ENCODE data around the gene RAB3GAP1.

RAB3GAP1 gene

GRCh38 chr2:135168204-135168856, 116.2 kb downstream of the RAB3GAP1 start:
- DNase-seq, result no peak

DNA sequence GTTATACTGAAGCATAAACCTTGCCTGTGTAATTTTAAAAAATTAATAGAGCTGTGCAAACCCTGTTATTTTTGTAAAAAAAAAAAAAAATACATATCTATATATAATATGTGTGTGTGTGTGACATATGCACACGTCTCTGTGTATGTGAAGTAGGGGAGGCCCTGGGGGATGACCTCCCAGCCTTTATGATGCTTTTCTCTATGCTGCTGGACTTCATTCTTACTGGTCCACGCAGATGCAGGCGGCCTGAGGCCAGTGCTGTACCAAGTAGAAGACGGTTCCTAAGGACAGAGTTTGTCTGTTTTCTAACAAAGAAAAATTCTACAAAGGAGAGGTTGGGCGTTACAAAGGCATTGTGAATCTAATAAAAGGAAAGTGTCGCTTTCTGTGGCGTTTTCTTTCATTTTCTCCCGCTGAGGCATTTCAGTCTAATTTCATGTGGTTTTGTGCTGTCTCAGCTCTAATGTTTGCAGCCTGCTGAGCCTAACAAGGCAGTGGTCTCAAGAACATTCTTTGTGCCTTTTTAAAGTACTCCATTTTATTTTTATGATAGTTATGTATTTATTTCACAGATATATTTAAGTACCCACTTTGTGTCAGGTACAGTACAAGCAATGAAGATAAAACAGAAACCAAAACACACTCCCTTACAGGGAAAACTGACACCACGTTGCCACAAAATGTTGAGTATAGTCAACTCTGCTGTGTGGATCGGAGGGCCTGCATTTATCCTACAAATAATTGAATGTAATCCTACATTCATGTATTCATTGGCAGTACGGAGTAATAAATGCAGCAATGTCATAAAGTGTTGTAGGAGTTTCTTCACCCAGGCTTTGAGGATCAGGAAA, 118.0 kb downstream of the RAB3GAP1 start:
- no peak for DNase-seq

DNA sequence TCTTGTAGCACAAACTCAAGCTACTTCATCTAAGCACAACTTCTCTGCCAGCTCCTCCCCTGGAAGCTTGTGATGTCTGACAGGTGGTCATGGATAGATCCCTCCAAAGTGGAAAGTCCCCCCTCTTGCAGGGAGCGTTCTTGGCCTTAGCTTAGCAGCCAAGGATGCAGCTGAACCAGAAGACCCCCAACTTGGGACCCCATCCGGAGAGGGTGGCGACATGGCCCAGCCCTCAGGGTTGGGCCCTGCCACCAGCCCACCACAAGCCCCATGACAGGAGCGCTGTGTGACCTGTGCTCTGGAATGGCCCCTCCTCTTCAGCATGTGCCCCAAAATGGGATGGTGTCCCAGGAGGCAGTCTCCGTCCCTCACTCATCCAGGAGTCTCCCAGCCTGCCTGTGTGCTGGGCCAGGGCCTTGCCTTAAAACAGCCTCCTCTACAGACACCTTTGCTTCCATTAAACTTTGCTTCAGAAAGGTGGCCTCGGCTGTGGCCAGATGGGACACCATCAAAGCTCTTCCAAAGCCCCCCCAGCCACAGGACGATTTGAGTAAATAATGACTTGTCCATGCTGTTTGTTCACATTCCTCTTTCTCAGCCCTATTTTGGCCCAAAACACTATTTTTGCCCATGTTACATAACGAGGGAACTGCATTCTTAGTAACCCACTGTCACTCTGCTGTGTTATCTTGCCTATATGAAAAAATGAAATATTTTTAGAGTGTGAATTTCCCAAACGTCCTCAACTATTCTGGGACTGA, 122.1 kb downstream of the RAB3GAP1 start:
- DNase-seq, result no peak

DNA sequence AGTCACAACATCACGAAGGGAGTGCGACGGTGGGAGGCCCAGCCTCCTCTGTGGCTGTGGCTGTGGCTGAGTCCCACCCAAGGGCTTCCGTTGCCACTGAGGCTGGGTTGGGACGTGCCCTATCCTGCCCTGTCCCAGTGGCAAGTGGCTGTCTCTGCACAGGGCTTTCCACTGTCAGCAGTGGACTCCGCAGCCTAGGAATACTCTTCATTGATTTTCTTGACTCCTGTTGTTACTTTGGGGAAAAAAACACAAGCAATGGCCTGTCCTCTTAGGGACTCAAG, 122.7 kb downstream of the RAB3GAP1 start:
- no peak for DNase-seq

DNA sequence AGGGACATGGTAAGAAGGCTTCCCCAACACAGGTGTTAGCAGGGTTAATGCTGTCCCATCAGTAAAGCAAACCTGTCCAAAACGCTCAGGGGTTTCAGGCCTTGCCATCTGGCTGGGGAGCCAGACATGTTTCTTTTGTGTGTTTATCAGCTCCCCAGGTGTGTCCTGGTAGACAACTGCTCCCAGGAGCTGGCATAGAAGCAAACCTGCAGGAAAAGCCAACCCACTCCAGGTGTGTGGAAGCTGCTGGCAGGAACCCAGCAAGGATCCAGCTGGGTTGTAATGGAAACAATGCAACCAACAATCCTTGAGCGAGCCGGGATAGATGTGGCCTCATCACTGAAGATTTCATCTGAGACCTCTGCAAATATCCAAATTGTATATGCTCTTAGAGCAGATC, 123.1 kb downstream of the RAB3GAP1 start:
- DNase-seq, result no peak

DNA sequence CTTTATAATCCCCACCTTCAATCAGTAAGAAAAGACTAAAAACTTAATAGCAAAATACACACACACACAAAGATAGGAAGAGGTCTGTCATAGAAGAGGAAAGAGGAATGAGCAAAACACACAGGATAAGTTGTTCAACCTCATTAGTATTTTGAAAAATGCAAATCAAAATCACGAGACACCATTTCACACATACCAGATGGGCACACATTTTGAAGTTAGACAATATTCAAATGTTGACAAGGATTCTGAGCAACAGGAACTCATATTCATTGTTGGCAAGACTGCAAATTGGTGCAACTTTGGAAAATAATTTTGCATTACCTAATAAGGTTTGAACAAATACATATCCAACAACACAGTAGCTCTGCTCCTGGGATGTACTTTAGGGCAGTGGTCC, 127.6 kb downstream of the RAB3GAP1 start:
- DNase-seq, result no peak

GRCh38 chr2:135182190-135182589, 130.1 kb downstream of the RAB3GAP1 start:
- DNase-seq, result peak; percentile 44

DNA sequence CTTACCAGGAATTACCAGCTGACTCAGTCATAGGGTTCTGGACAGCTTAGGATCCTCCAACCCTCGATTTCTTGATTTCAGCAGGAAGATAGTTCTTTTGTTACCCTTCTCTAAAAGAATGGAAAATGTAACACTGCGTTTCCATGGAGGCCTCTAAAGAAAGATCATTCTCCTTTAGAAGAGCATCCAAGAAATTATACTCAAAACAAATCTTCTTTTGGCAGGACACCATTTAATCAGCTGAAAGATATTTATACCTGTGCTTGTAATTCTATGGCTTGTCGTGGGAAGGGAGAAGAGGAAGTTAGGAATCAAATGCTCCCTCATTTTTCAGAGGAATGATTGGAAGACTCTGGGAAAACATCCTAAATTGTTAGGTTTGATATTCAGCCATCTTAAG, 130.5 kb downstream of the RAB3GAP1 start:
- no peak for DNase-seq

DNA sequence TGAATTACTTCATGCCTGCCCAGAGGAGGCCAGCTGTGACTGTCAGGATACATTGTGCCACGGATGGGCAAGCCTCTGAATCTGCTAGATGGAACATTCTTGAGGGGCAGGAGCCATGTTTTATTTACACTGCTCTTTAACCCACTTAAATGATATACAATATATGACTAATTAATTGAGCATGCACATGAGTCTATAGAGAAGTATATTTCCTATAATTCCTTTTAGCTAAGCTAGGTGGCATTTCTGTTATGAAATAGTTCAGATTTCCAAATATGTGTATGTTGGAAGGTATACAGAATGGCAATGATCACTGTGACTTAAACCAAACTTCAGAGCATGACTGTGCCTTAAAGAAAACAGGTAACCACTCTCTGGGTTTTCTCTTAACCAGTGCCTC, 131.7 kb downstream of the RAB3GAP1 start:
- no peak for DNase-seq

- no peak for DNase-seq
Observed at GRCh38 chr2:135186054-135186453, 134.0 kb downstream of the RAB3GAP1 start.

DNA sequence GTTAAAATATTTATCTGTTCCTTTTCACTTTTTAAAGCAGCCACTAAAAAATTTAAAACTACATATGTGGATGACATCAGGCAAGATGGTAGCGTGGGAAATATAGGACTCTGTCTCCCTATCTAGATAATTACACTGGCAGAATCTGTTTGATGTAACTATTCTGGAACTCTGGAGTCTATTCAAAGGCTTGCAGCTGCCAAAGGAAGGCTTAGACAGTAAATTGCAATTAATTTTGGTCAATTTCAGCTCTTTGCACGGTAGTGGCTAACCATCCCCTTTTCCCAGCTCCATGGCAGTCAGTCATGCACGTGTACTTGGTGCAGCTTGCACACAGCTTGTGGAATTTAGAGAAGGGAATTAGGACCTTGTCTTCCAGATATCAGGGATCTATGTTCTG, 135.2 kb downstream of the RAB3GAP1 start:
- no peak for DNase-seq

- no peak for DNase-seq
Observed at GRCh38 chr2:135189148-135189547, 137.1 kb downstream of the RAB3GAP1 start.

- no peak for DNase-seq
Observed at GRCh38 chr2:135190799-135191198, 138.7 kb downstream of the RAB3GAP1 start.

GRCh38 chr2:135198481-135198880, 146.4 kb downstream of the RAB3GAP1 start:
- no peak for DNase-seq

GRCh38 chr2:135202751-135203150, 150.7 kb downstream of the RAB3GAP1 start:
- no peak for DNase-seq

- DNase-seq, result no peak
Observed at GRCh38 chr2:135203944-135204343, 151.9 kb downstream of the RAB3GAP1 start.

DNA sequence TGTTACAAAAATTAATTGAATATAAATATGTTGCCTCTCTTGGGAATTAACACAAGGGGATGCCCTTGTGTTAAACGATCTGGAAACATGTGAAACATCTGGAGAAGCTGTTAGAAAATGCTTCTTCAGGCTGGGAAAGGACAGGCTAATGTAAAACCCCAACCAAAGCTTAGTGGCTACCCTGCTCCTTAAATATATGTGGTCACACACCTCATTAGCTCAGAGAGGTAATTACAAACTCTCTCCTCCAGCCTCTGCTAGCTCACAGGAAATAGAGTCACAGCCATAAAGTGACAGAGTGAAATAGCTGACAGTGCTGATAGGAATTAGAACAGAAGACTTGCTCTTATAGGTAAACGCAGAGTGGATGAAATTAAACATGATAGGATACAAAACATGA, 155.9 kb downstream of the RAB3GAP1 start:
- DNase-seq, result no peak

GRCh38 chr2:135212757-135213156, 160.7 kb downstream of the RAB3GAP1 start:
- no peak for DNase-seq

DNA sequence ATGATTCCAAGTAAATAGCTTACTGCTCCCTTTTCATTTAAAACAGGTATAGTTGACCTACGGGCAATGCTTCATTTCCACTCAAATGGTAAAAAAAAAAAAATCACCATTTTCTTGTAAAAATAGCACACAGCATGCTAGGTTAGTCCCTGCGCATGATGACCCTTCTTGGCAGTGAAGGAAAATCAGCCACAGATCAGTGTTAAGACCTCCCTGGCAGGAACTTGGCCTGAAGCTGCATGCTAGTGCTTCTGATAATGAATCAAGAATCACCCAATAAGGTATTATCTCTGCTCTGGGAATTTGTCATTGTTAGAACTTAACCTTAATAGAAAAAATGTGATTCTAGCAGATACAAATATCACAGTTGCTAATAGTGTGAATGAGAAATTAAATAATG, 166.3 kb downstream of the RAB3GAP1 start:
- no peak for DNase-seq

- DNase-seq, result no peak
Observed at GRCh38 chr2:135219226-135219625, 167.1 kb downstream of the RAB3GAP1 start.

Data from retina (tissue), 1 donor.